Measurements from ENCODE around the gene GFI1.

DNA sequence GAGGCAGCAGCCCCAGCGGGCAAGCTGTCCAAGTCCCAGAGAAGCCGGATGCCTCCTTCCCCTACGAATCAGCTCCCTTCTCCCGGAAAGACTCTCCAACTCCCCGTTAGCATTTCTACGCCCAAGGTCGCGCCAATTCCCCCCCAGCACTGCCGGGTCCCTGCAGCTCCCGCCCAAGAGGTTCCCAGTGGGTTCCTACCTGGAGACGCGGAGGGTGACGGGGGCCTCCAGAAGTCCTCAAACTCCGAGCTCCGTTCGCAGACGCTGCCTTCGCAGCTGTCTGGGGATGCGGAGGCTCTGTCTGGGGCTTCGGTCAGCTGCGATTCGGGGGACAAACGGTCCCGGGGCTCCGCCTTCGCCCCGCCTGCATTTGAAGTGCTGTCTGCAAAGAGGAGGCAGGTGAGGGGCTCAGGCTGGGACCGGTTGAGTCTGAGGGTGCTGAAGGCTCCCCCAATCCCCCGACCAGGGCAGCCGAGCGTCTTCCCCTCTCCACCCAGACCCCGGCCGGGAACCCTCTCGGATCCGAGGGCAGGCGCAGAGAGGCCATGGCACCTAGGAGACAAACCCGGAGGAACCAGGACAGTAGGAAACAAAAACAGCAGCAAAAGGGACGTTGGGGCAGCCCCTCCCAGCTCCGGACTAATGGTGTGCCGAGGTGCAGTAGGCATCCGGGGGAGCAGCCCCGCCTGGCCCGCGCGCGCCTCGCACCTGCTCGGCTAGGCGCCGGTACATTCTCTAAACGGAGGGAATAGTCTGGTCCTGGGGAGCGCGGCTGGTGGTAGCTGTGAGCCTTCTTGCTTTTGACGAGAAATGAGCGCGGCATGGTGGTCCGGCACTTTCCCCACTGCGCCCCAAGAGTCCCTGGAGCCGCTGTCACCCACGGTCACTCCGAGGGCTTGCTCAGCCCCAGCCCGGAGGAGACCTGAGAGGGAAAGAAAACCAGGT is 3.8 kb downstream of the GFI1 start:
- TF ChIP-seq POLR2A (IDR thresholded peaks at IDR 0.05; ENCODE audit: low read depth, low read length) (no peak), POLR2AphosphoS5 (IDR thresholded peaks at IDR 0.05; ENCODE audit: low read depth, low read length) (no peak), TAF1 (IDR thresholded peaks at IDR 0.05; ENCODE audit: borderline replicate concordance, low read depth, low read length) (no peak)

Measured in GM12892 (cell line).